ENCODE results near the gene MYBPC1. TPM values are rescaled to one million over a fixed set of nuclear protein-coding genes. Genes with fewer than 3 reads are reported as not detected.

MYBPC1 gene
- total and polyA plus RNA-seq, 9 of the 15 experiments (the other 6 are each of a cell fraction or from before 2014, with no cell fraction given) = not detected

GRCh38 chr12:101578417-101578816 lies 16.4 kb upstream of the MYBPC1 start (continued):
- TF ChIP-seq RREB1 (CRISPR knock-in tag; IDR thresholded peaks at IDR 0.05) (no peak), TARDBP (IDR thresholded peaks at IDR 0.05) (no peak), ARID3B (CRISPR knock-in tag; IDR thresholded peaks at IDR 0.05; ENCODE audit: borderline replicate concordance) (no peak), C11orf30 (IDR thresholded peaks at IDR 0.05; ENCODE audit: low read depth) (no peak), NKRF (IDR thresholded peaks at IDR 0.05; ENCODE audit: borderline replicate concordance) (no peak), CAMTA2 (CRISPR knock-in tag; conservative IDR thresholded peaks at IDR 0.05) (no peak), GTF2E2 (tag; IDR thresholded peaks at IDR 0.05) (no peak), CBX2 (IDR thresholded peaks at IDR 0.05; ENCODE audit: insufficient read depth, low read length, poor library complexity, severe bottlenecking) (no peak), PML (IDR thresholded peaks at IDR 0.05; ENCODE audit: low read length) (no peak), EHMT2 (IDR thresholded peaks at IDR 0.05) (no peak)

All from K562 (cell line).